Measurements from ENCODE around the gene RPS17. TPM values are rescaled to one million over a fixed set of nuclear protein-coding genes. Genes with fewer than 3 reads are reported as not detected.
"Not testable (repeated sequence)": the region's sequence is repeated elsewhere in the genome, so short reads cannot be mapped to it uniquely, and the experiment has no call there.

Gene RPS17
- total RNA-seq, 3 donors from 2014 or later: 921 to 1,089 (median 1,038) TPM

DNA sequence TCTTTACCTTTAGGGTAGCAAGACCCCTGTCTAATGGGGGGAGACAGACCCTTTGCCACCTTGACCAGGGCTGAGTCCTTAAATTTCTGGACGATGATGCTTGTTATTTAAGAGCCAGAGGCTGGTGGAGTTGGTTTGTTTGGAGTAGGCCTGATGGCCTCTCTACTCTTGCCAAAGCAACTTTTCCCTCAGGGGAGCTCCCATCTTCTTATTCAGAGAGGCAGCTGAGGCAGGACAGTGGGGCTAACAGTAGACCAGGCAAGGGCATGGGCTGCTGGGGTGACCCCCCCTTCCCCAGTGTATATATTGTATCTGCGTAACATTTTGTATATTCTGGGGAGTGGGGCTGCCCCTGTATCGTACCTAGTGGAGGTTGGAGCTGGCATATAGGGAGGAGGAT lies 10.3 kb downstream of the RPS17 start:
- Histone ChIP-seq H3K36me3 (ENCODE audit: low read depth) (no peaks in the 10 kb centered on the region), H3K4me1 (ENCODE audit: low read depth) (no peaks in the 10 kb centered on the region), H3K9me3 (no peaks in the 10 kb centered on the region), H3K4me3 (no peak overlapping the region)
- TF ChIP-seq, protein P1, sequence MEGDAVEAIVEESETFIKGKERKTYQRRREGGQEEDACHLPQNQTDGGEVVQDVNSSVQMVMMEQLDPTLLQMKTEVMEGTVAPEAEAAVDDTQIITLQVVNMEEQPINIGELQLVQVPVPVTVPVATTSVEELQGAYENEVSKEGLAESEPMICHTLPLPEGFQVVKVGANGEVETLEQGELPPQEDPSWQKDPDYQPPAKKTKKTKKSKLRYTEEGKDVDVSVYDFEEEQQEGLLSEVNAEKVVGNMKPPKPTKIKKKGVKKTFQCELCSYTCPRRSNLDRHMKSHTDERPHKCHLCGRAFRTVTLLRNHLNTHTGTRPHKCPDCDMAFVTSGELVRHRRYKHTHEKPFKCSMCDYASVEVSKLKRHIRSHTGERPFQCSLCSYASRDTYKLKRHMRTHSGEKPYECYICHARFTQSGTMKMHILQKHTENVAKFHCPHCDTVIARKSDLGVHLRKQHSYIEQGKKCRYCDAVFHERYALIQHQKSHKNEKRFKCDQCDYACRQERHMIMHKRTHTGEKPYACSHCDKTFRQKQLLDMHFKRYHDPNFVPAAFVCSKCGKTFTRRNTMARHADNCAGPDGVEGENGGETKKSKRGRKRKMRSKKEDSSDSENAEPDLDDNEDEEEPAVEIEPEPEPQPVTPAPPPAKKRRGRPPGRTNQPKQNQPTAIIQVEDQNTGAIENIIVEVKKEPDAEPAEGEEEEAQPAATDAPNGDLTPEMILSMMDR (IDR thresholded peaks at IDR 0.05): no peak
- DNase-seq (no peak), ATAC-seq (no peak)
- intact Hi-C loops (cut with DNase I, micrococcal nuclease): no loop called here

DNA sequence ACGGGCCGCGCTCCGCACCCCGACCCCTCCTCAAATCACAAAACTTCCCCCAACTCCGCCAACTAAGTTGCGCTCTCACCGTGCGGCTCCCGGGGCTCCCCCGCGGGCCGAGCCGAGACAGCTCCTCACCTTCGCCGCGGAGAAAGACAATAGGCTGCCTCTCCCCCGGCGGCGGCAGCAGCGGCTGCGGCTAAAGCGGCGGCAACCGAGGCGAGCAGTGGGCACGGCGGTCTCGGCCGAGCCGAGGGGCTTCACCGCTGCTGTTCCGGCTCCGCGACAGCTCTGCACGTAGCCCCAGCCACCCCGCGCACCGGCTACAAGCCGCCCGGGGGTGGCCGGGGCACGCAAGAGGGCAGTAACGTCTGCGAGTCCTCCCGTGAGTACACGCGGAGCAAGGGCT lies 26.7 kb downstream of the RPS17 start:
- DNase-seq; intact Hi-C loops (cut with DNase I, micrococcal nuclease); H3K36me3 ChIP-seq (ENCODE audit: low read depth); H3K9me3 ChIP-seq; ATAC-seq; H3K4me1 ChIP-seq (ENCODE audit: low read depth); H3K4me3 ChIP-seq: not testable (repeated sequence)

DNA sequence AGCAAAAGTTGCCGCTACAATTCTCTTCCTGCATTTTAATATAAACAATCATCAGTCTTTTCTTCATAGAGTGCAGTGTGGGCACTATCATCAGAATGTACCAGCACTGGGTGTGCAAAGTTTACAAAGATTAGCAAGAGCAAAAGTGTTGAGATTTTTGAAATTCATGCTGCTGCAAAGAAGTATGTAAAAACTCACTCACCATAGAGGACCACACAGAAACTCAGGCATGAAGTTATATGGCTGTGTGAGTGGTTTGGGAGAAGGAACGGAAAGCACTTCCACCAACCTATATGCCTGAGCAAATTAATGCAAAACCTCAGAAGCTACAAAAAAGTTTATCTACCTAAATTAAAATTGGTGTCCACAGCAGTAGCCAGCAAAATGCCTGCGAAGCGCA lies 32.6 kb downstream of the RPS17 start:
- intact Hi-C loops (cut with DNase I, micrococcal nuclease); H3K9me3 ChIP-seq; H3K4me1 ChIP-seq (ENCODE audit: low read depth); H3K36me3 ChIP-seq (ENCODE audit: low read depth); DNase-seq; ATAC-seq; H3K4me3 ChIP-seq: not testable (repeated sequence)

DNA sequence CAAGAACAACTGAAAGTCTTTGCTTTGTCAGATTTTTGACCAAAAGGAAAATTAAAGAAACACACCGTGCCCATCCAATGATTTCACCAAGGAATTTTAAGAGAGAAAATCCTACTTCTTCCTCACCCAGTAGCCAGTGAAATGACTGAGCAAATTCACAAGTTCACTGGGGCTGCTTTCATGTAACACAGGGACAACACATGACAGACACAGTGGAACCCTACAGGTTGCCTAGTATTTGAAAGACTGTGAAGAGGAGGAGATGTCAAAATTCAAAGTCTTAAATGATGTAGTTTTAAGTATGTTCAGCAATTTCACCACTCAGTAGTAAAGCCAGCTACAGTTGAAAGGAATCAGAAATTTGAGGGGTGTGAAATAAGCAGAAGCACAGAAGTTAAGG lies 33.2 kb downstream of the RPS17 start:
- DNase-seq; intact Hi-C loops (cut with DNase I, micrococcal nuclease); ATAC-seq; H3K9me3 ChIP-seq; H3K36me3 ChIP-seq (ENCODE audit: low read depth); H3K4me1 ChIP-seq (ENCODE audit: low read depth); H3K4me3 ChIP-seq: not testable (repeated sequence)

DNA sequence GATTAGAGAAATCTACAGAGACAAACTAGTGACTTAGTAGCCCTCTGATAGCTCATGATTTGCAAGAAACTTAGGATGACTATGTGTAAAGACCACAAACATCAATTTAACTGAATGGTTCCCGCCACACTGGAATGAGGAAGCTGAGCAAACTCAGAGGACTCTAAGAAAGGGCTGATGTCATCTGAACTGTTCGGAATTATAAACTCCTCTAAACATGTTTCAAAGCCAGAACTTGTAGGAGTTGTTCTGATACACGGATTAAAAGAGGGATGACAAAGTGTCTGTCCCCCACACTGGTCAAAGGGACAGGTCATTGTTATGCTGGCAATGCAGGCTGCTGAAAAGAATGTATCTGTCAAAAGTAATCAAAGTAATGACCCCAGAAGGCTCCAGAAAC lies 34.4 kb downstream of the RPS17 start:
- intact Hi-C loops (cut with DNase I, micrococcal nuclease); H3K9me3 ChIP-seq; DNase-seq; H3K36me3 ChIP-seq (ENCODE audit: low read depth); H3K4me1 ChIP-seq (ENCODE audit: low read depth); H3K4me3 ChIP-seq: not testable (repeated sequence)
- ATAC-seq: peak; percentile 64

DNA sequence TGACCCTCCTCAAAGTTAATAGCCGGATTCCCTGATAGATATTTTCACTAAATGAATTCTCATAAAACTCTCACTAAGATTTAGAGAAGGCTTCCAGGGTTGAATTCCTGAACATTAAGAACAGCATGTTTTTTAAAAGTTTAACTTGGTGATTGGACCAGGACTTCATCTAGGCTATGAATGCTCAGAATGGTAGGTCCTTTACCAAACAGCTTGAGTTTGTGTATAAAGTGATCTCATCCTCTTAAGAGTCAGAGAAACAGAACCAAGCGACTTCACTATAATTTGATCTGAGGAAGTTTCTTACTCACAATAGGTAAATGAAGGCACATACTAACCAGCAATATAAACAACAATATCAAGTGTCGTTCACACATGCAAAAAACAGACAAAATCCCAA lies 36.2 kb downstream of the RPS17 start:
- intact Hi-C loops (cut with DNase I, micrococcal nuclease); H3K9me3 ChIP-seq; DNase-seq; H3K36me3 ChIP-seq (ENCODE audit: low read depth); H3K4me1 ChIP-seq (ENCODE audit: low read depth); H3K4me3 ChIP-seq; ATAC-seq: not testable (repeated sequence)

DNA sequence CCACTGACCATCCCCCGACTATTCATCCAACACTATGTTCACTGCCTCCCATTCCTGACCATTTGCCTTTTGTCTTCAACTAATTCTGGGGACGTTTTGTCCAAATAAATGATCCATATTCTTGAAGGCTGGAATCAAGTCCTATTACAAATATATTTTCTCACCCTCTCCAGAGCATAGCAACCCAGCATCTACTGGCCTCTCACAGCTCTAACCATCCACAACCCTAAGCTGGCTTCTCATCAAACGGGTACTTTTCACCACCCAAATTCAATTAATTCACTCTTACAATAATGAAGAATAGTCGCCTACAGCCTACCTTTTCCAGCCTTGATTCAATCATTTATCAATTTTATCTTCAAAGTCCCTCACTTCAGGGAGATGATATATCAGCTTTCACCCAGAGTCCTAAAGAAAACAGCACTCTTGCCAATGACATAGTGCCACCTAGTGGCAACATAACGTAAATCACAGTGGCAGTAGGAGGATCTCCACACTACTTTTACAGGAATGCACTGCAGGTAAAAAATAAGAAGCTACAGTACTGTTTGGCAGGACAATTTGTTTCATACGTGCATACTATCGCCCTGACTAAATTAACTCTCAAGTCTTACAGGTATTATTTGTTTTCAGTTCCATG lies 37.4 kb downstream of the RPS17 start:
- peak; percentile 84 for ATAC-seq
- H3K4me1 ChIP-seq (ENCODE audit: low read depth); H3K4me3 ChIP-seq; DNase-seq; H3K9me3 ChIP-seq; H3K36me3 ChIP-seq (ENCODE audit: low read depth); intact Hi-C loops (cut with DNase I, micrococcal nuclease): not testable (repeated sequence)

DNA sequence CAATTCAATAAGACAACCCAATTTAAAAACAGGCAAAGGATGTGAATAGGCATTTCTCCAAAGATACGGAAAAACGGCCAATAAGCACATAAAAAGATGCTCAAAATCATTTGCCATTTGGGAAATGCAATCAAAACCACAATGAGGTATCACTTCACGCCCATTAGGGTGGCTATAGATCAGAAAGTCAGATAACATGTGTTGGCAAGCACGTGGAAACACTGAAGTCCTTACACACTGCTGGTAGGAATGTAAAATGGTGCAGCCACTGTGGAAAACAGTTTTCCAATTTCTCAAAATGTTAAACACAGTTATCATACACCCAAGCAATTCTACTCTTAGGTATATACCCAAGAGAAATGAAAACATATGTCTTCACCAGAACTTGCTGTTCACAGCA lies 39.5 kb downstream of the RPS17 start:
- H3K4me1 ChIP-seq (ENCODE audit: low read depth): not testable (repeated sequence)

DNA sequence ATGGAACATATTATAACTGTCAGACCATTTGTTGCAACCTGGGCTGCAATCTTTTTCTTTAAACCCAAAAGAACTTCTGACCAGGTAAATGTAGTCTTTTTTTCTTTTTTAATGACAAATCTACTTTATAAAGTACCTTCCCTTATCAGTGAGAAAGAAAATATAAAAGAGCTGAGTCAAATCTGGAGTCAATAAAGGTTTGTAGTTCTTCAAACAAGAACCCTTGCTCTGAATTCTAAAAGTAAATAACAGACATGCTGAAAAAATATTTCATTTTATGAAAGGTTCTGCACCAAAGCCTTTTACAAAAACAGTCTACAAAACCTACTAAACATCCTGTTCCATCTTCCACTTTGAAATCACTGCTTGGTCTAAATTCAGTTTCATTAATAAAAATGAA lies 42.3 kb downstream of the RPS17 start:
- intact Hi-C loops (cut with DNase I, micrococcal nuclease); DNase-seq; H3K36me3 ChIP-seq (ENCODE audit: low read depth); H3K4me1 ChIP-seq (ENCODE audit: low read depth); H3K4me3 ChIP-seq; H3K9me3 ChIP-seq: not testable (repeated sequence)
- peak; percentile 43 for ATAC-seq

More for the DNA sequence above, 39.5 kb downstream of the RPS17 start:
- H3K4me3 ChIP-seq; H3K9me3 ChIP-seq; H3K36me3 ChIP-seq (ENCODE audit: low read depth); ATAC-seq; intact Hi-C loops (cut with DNase I, micrococcal nuclease); DNase-seq: not testable (repeated sequence)

DNA sequence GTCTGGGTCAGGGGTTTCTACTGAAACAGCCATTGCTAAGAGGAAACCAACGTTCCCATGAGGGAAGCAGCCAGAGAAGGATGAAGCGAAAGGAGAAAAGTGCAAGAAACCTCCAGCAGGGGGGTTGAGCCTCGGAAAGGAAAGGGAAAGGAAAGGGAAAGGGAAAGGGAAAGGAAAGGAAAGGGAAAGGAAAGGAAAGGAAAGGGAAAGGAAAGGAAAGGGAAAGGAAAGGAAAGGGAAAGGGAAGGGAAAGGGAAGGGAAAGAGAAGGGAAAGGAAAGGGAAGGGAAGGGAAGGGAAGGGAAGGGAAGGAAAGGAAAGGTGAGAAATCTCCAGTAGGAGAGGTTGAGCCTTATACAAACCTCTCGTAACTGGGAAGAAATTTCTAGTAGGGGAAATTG lies 52.0 kb downstream of the RPS17 start:
- H3K9me3 ChIP-seq; ATAC-seq; H3K4me3 ChIP-seq; H3K4me1 ChIP-seq (ENCODE audit: low read depth); intact Hi-C loops (cut with DNase I, micrococcal nuclease); H3K36me3 ChIP-seq (ENCODE audit: low read depth): not testable (repeated sequence)
- DNase-seq: peak in 1 of 3 donors; percentile 16

DNA sequence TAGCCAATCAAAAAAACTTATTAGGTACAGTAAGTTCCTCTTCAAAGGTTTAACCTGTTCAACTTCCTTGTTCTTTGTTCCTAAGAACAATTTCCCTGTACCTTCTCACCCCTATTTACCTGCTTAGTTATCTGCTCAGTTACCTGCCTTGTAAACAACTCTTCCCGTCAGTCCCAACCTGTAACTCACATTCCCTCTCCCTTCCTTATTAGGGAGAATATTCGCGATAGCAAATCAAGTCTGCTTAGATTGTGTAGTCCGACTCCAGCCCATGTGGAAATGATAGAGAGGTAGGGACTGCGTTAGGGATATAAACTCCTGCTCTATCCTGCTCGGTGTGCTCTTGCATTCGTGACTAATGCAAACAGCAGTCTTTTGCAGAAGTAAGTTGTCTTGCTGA lies 53.2 kb downstream of the RPS17 start:
- H3K36me3 ChIP-seq (ENCODE audit: low read depth); H3K4me1 ChIP-seq (ENCODE audit: low read depth); ATAC-seq; H3K9me3 ChIP-seq; intact Hi-C loops (cut with DNase I, micrococcal nuclease); H3K4me3 ChIP-seq; DNase-seq: not testable (repeated sequence)

All from mucosa of descending colon (tissue), 3 donors.